Stimulated activated effector memory CD8-positive, alpha-beta T cell treated with anti-CD3 and anti-CD28 coated beads, Interleukin-12 subunit alpha, Interleukin-12 subunit beta, amount 100 ng/mL, for 72 hours (primary cell): Measurements from ENCODE around the gene BDKRB1.

Source experiments
- ATAC-seq: fragments of 150-1000 bp; cut with Tn5 transposase; 2 replicates; pipeline ENCODE4 v1.10.0; 2021
- DNase-seq, 2 donors: peaks; one replicate each; pipeline ENCODE4 v3.0.0; 2021 to 2022; ENCODE audit warnings: low spot score in 2 of 2
- H3K27ac Mint-ChIP-seq: one replicate; pipeline ENCODE4 v1.8.0; 2022; ENCODE audit warnings: mild to moderate bottlenecking, mixed read lengths
- H3K36me3 Mint-ChIP-seq: one replicate; pipeline ENCODE4 v1.8.0; 2022; ENCODE audit warnings: mild to moderate bottlenecking, mixed read lengths
- H3K4me1 Mint-ChIP-seq: one replicate; pipeline ENCODE4 v1.8.0; 2022; ENCODE audit warnings: mixed read lengths
- H3K4me3 Mint-ChIP-seq: one replicate; pipeline ENCODE4 v1.8.0; 2022; ENCODE audit warnings: mild to moderate bottlenecking, mixed read lengths
- H3K9me3 Mint-ChIP-seq: one replicate; pipeline ENCODE4 v1.8.0; 2022; ENCODE audit warnings: mixed read lengths

The BDKRB1 gene

DNA sequence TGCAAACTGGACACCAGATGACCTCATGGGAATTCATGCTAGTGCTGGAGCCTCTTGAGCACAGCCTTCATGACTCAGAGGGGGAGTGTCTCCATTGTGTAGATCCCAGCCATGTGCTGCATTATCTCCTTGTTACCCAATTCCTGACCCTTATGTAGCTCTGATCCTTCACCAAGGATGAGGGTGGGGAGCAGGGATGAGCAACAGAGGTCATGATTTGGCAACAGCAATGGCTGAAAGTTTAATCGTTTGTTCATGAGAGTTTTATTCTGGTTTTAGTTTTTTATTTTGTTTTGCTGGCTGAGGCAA is 9.5 kb upstream of the BDKRB1 start:
- Mint-ChIP-seq H3K9me3 (no peaks in the 10 kb centered on the region), H3K4me1 (no peaks in the 10 kb centered on the region)

DNA sequence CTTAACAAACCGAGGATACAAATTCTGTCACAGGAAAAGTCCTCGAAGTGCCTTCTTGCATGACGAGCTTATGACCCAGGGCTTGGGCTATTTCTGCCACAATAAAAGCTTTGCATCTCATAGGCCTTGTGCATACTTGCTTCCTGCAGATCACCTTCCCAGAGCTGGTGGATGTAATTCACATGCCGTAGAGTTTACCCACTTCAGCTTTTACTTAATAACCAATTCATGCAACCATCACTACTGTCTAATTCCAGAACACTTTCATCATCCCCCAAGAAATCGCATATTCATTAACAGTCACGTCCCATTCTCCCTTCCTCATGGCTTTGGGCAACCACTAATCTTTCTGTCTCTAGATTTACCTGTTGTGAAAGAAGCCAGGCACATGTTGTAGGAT is 9.0 kb upstream of the BDKRB1 start:
- no peak overlapping the region for H3K4me3 Mint-ChIP-seq
- ATAC-seq (no peak), DNase-seq (no peak)
- H3K36me3 Mint-ChIP-seq = no peaks in the 10 kb centered on the region
- no peak overlapping the region for H3K27ac Mint-ChIP-seq
- H3K9me3 Mint-ChIP-seq = no peaks in the 10 kb centered on the region
- no peaks in the 10 kb centered on the region for H3K4me1 Mint-ChIP-seq

More for the DNA sequence above, 9.5 kb upstream of the BDKRB1 start:
- Mint-ChIP-seq H3K36me3 (no peaks in the 10 kb centered on the region), H3K4me3 (no peak overlapping the region), H3K27ac (no peak overlapping the region)
- DNase-seq (no peak), ATAC-seq (no peak)

DNA sequence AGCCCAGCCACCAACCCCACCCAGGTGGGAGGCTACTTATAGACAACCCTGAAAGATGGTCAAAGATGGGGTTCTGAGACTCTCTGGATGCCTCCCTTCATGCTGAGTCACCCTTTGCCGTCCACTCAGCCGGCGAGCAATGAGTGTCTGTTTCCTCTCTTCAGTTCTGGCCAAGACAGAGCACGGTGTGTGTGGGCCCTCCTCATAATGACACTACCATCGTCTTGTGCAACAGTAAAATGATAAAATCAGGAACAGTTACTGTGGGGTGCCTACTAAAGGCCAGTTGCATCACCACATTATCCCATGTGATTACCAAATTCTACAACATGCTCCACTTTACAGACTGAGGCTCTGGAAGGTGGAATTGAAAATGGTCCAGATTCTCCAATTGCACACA is 7.0 kb upstream of the BDKRB1 start:
- no peak overlapping the region for H3K4me3 Mint-ChIP-seq
- DNase-seq (no peak), ATAC-seq (no peak)
- H3K4me1 Mint-ChIP-seq = no peaks in the 10 kb centered on the region
- no peak overlapping the region for H3K27ac Mint-ChIP-seq
- H3K9me3 Mint-ChIP-seq = no peaks in the 10 kb centered on the region
- no peaks in the 10 kb centered on the region for H3K36me3 Mint-ChIP-seq

DNA sequence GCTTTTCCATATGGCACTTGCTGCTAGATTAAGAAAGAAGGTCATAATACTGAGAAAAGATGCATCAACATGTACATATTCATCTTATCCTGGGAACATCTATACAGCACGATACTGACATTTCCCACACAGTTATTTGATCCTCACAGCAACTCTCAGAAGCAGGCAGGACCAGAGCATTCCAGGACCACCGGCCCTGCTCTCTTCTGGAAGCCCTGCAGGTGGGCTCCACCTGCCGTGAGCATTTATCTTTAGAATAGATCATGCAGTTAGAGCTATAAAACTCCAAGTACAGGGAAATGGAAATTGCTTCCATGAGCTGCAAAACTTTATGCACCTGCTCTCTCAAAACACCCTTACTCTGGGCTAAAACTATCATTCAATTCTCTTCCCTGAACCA is 5.5 kb upstream of the BDKRB1 start:
- no peak for ATAC-seq

DNA sequence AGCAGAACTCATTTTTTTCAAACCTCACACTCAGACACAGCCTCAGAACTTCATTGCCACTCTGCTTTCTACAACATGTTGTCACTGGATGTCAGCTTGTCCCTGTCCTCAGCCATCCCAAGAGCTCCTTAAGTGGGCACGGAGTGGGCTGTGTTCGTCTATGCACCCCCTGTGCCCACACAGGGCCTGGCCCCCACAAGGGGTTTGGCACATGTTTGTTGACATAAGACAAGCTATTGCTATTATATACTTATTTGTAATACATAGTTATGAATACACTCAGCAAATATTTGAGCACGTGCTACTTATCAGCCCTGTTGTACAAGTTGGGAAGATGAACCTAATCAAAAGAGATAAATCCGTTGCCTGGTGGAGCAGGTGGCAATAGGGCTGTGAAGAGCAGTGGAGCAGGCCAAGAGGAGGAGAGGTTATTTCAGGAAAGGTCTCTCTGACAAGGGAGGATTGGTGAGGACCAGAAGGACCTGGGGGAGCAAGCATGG is 4.3 kb upstream of the BDKRB1 start:
- no peak for ATAC-seq
- Mint-ChIP-seq H3K4me1 (no peaks in the 10 kb centered on the region), H3K27ac (no peak overlapping the region), H3K36me3 (no peaks in the 10 kb centered on the region), H3K9me3 (no peaks in the 10 kb centered on the region), H3K4me3 (no peak overlapping the region)
- DNase-seq = no peak

More for the DNA sequence above, 5.5 kb upstream of the BDKRB1 start:
- no peak overlapping the region for H3K27ac Mint-ChIP-seq
- no peak for DNase-seq
- H3K4me1 Mint-ChIP-seq = no peaks in the 10 kb centered on the region
- H3K4me3 Mint-ChIP-seq = no peak overlapping the region
- no peaks in the 10 kb centered on the region for H3K9me3 Mint-ChIP-seq
- H3K36me3 Mint-ChIP-seq = no peaks in the 10 kb centered on the region

DNA sequence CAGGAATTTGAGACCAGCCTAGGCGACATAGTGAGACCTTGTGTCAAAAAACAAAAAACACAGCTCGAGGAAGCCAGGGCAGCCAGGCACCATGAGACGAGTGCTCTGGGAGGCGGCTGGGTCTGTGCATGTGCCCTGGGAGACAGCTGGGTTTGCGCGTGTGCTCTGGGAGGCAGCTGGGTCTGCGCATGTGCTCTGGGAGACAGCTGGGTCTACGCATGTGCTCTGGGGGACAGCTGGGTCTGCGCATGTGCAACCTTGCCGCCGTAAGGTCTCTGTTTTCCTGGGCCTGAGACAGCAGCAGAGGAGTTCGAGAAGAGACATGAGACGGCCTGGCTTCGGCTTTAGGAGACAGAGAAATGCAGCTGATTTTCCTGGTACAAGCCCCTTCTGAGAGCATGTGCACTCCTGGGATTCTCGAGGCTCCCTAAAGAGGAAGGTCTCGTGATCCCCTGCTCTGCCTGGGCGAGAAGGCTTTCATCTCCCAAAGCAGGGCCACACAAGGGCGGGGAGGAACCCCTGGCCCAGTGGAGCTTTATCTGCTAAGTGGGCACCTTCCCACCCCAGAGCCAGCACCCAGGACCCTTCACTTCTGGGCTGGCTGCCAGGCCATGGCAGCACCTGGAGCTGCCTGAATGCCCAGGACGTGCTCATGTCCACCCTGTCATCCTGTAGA is 3.5 kb upstream of the BDKRB1 start:
- Mint-ChIP-seq H3K9me3 (no peaks in the 10 kb centered on the region), H3K27ac (no peak overlapping the region), H3K36me3 (no peaks in the 10 kb centered on the region), H3K4me1 (no peaks in the 10 kb centered on the region), H3K4me3 (no peak overlapping the region)
- DNase-seq = no peak
- ATAC-seq = peak; percentile 33

DNA sequence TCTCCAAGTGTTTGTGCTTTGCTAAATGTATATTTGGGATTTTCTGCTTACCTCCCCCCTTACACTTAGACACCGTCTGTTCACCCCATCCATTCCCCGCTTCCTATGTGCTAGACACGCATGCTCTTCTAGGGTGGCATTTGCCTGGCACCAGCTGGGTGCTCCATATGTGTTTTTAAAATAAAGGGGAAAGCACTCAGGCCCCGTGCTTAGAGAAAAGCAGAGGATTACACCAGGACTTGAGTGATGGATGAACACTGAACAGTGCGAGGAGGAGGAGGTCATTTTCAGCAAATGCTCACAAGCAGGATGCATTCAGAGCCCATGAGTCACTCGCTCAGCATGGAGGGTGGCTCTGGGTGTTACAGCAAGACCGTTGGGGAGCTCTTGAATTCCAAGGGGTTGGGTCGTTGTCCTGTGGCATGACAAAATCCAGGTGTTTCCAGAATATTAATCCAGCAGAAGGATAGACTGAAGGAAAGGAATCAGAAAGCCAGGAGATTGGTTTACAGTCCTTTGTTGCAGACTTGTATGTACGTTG is 2.9 kb upstream of the BDKRB1 start:
- Mint-ChIP-seq H3K4me1 (no peaks in the 10 kb centered on the region), H3K27ac (no peak overlapping the region), H3K4me3 (no peak overlapping the region), H3K36me3 (no peaks in the 10 kb centered on the region), H3K9me3 (no peaks in the 10 kb centered on the region)
- no peak for DNase-seq
- ATAC-seq = no peak

DNA sequence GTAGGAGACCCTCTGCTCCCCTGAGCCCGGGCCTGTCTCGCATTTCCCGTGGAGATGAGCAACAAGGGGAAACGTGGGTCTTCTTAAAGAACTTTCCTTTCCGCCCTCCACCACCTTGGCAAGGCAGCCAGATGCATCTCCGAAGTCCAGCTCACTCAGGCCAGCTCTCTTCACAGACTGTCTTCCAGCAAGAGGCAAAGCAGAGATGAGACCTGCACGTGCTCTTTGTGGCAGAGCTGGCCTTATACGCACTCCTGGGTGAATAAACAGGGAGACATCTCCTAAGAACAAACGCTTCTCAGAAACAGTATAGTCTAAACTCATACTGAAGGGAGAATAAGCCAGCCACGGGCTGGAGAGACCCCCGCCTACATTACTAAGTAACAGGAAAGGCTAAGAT is 1.3 kb upstream of the BDKRB1 start:
- ATAC-seq (no peak), DNase-seq (no peak)
- no peak overlapping the region for H3K27ac Mint-ChIP-seq
- H3K9me3 Mint-ChIP-seq = no peaks in the 10 kb centered on the region
- no peak overlapping the region for H3K4me3 Mint-ChIP-seq
- no peaks in the 10 kb centered on the region for H3K36me3 Mint-ChIP-seq
- H3K4me1 Mint-ChIP-seq = no peaks in the 10 kb centered on the region

DNA sequence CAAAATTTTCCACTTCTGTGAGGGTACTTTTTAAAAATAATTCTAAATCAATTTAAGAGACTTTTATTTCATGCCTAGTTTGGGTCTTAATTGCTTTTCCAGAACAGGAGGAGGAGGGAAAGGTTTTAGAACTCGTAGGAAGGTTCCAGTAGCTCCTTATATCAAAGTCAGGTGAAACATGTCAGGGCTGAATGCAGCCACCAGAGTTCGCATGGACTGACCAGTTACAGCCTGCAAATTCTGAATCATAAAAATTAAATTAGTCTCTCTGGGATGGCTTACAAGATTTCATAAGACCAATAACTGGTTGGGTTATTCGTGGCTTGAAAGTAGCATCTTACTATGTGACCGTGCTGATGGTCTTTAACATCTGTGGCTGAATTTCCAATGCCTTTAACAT is 397 bp downstream of the BDKRB1 start:
- Mint-ChIP-seq H3K27ac (no peak overlapping the region), H3K4me3 (no peak overlapping the region), H3K36me3 (no peaks in the 10 kb centered on the region), H3K9me3 (no peaks in the 10 kb centered on the region), H3K4me1 (no peaks in the 10 kb centered on the region)
- DNase-seq (no peak), ATAC-seq (no peak)

DNA sequence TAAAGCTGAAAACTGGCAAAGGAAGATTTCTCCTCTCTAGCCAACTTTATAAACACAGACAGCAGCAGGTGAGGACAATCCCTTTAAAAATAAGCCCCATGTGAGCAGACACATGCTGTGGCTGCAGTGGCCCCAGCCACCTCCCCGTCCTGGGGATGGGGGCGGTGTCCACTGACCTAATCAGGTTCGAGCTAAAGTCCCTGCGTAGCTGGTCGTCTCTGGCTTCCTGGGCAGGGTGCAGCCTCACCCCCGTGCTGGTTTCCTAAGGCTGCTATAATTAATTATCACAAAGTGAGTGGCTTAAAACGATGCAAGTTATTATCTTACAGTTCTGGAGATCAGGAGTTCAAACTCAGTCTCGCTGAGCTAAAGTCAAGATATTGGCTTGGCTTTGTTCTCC is 1.0 kb downstream of the BDKRB1 start:
- DNase-seq = no peak
- Mint-ChIP-seq H3K27ac (no peak overlapping the region), H3K4me3 (no peak overlapping the region), H3K9me3 (no peaks in the 10 kb centered on the region), H3K36me3 (no peaks in the 10 kb centered on the region), H3K4me1 (no peaks in the 10 kb centered on the region)
- no peak for ATAC-seq

DNA sequence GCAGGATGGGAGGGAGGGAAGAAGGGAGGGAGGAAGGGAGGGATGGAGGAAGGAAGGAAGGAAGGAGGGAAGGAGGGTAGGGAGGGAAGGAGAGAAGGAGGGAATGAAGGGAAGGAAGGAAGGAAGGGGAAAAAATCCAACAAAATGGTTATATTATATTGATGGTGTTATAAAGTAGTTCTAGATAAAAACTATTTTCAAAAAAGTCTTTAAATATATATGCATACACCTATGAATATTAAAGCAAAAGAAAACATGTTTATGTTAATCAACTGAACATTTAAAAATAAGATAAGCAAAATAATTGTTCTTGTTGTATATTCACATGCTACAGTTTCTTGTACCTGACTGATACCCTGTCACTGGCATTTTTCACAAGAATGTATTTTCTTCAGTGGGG is 1.9 kb downstream of the BDKRB1 start:
- ATAC-seq = no peak
- no peak overlapping the region for H3K4me3 Mint-ChIP-seq
- no peaks in the 10 kb centered on the region for H3K9me3 Mint-ChIP-seq

DNA sequence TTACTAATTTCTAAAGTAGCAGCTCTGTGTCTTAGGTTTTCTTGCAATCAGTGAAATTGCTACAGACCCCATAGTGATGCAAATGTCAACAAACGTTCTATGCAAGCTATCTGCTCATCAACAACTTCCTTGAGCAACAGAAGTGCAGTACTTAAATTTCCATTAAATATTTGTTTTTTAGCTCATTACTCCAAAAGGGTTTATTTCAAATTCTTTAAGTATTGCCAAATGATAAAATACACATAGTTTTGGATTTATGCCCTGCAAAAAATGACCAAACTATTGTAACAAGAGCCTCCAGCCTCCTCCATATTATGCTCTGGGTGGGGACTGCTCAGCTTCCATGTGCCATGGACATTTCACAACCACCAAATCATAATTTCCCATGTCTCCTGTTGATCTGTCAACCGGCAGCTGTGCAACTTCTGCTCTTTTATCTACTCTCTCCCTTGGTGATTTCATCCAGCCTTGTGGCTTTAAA is 4.4 kb downstream of the BDKRB1 start:
- no peak for DNase-seq
- Mint-ChIP-seq H3K4me1 (no peaks in the 10 kb centered on the region), H3K9me3 (no peaks in the 10 kb centered on the region), H3K4me3 (no peak overlapping the region), H3K27ac (no peak overlapping the region), H3K36me3 (no peaks in the 10 kb centered on the region)
- no peak for ATAC-seq

More for the DNA sequence above, 1.9 kb downstream of the BDKRB1 start:
- Mint-ChIP-seq H3K27ac (no peak overlapping the region), H3K36me3 (no peaks in the 10 kb centered on the region), H3K4me1 (no peaks in the 10 kb centered on the region)
- no peak for DNase-seq

DNA sequence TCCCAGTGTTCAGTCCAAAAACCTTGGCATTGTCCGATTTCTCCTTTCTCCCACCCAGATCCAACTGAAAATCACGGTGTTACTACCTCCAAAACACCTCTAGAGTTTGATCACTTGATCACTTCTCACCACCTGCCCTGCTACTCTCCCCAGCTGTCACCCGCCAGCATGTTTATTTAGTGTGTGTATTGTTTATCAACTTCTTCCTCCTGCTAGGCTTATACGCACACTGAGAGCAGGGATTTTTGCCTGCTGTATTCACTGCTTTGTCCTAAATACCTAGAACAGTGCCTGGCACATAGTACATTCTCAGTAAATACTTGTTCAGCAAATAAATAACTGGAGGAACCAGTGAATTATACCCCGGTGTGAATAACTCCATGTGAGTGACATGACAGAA is 5.0 kb downstream of the BDKRB1 start:
- Mint-ChIP-seq H3K4me1 (no peaks in the 10 kb centered on the region), H3K9me3 (no peaks in the 10 kb centered on the region), H3K36me3 (no peaks in the 10 kb centered on the region), H3K27ac (no peak overlapping the region), H3K4me3 (no peak overlapping the region)
- no peak for ATAC-seq
- DNase-seq = no peak

DNA sequence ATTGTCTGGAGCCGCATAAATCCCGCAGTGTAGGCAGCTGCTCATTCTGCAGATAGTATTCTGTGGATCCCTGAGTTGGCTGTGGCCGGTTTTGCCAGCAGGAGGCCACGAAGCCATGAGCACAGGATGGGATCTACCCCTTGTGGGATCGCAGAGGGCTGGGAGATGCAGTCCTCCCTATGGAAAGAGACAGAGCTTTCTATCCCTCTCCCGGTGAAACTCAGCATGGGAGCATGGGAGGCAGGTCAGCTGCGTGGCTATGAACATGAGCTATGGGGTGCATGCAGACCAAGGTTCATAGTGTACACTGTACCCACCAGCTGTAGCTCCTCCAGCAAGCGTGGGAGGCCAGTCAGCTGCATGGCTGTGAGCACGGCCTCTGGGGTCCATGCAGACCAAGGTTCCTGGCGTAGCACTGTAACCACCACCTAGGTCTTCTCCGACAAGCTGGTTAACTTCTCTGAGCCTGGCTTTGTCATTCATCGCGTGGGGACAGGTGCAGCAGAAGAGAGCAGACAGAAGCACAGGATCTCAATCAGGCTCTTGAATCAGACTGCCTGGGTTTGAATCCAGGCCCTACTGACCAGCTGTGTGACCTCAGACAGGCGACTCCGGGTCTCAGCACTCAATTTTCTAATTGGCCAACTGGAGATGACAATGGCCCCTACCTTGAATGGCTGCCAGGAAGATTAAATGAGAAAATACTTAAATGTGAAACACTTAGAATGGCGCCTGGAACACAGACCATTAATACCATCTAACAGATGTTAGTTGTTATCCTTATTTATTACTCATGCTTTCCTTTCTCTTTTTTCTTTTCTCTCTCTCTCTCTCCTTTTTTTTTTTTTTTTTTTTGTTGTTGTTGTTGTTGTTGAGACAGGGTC is 6.0 kb downstream of the BDKRB1 start:
- no peak overlapping the region for H3K4me3 Mint-ChIP-seq
- no peak for DNase-seq
- no peak overlapping the region for H3K27ac Mint-ChIP-seq
- H3K9me3 Mint-ChIP-seq = no peaks in the 10 kb centered on the region
- H3K36me3 Mint-ChIP-seq = no peaks in the 10 kb centered on the region
- ATAC-seq = no peak
- H3K4me1 Mint-ChIP-seq = no peaks in the 10 kb centered on the region

DNA sequence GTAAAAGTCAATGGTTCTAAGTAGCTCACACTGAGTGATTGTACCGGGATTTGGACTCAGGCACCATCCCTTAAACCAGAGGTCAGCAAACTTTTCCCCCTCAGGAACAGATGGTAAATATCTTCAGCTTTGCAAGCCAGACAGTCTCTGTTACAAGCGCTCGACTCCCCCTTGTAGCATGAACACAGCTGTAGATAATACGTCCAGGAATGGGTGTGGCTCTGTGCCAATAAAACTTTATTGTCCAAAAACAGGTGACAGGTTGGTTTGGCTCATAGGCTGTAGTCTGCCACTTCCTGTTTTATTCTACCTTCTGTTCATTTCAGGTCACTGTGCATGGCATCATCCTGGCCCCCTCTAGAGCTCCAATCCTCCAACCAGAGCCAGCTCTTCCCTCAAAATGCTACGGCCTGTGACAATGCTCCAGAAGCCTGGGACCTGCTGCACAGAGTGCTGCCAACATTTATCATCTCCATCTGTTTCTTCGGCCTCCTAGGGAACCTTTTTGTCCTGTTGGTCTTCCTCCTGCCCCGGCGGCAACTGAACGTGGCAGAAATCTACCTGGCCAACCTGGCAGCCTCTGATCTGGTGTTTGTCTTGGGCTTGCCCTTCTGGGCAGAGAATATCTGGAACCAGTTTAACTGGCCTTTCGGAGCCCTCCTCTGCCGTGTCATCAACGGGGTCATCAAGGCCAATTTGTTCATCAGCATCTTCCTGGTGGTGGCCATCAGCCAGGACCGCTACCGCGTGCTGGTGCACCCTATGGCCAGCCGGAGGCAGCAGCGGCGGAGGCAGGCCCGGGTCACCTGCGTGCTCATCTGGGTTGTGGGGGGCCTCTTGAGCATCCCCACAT is 7.6 kb downstream of the BDKRB1 start:
- ATAC-seq (no peak), DNase-seq (no peak)
- no peaks in the 10 kb centered on the region for H3K4me1 Mint-ChIP-seq
- no peak overlapping the region for H3K4me3 Mint-ChIP-seq
- no peak overlapping the region for H3K27ac Mint-ChIP-seq
- H3K9me3 Mint-ChIP-seq = no peaks in the 10 kb centered on the region
- no peaks in the 10 kb centered on the region for H3K36me3 Mint-ChIP-seq
